HepG2 (cell line): ENCODE measurements around the gene UNC13D. TPM values are rescaled to one million over a fixed set of nuclear protein-coding genes. Genes with fewer than 3 reads are reported as not detected.
A peak's percentile ranks its signal among the peaks of the same experiment; 100 is the strongest.

Source experiments
- HDAC2 ChIP-seq: sonication (generic); formaldehyde crosslinking; IDR thresholded peaks from 2 replicates; pipeline ENCODE4 v1.4.0; 2020; ENCODE audit warnings: missing genetic modification reagents
- HMG20B ChIP-seq: conservative IDR thresholded peaks from 2 replicates; pipeline ENCODE4 v1.6.1; 2016; ENCODE audit warnings: missing genetic modification reagents, missing compliant biosample characterization
- PLSCR1 ChIP-seq: sonication (generic); formaldehyde crosslinking; IDR thresholded peaks from 2 replicates; pipeline ENCODE4 v1.5.0; 2020; ENCODE audit warnings: missing genetic modification reagents, mild to moderate bottlenecking, borderline replicate concordance
- RAD21 ChIP-seq: fragments of 450-650 bp; formaldehyde crosslinking; IDR thresholded peaks from 2 replicates; pipeline ENCODE4 v1.5.0; 2020; ENCODE audit warnings: mild to moderate bottlenecking
- SETDB1 ChIP-seq: sonication (generic); formaldehyde crosslinking; IDR thresholded peaks from 2 replicates; pipeline ENCODE4 v1.5.1; 2020; ENCODE audit warnings: missing genetic modification reagents, mild to moderate bottlenecking, borderline replicate concordance
- TBP ChIP-seq: sonication (generic); formaldehyde crosslinking; IDR thresholded peaks from 2 replicates; pipeline ENCODE4 v1.5.0; 2020; ENCODE audit warnings: missing genetic modification reagents
- THYN1 ChIP-seq: sonication (generic); formaldehyde crosslinking; IDR thresholded peaks from 2 replicates; pipeline ENCODE4 v1.8.1; 2023; ENCODE audit warnings: low read depth, mild to moderate bottlenecking, moderate library complexity, missing genetic modification reagents, borderline replicate concordance
- ZBTB38 ChIP-seq: sonication (generic); formaldehyde crosslinking; IDR thresholded peaks from 2 replicates; pipeline ENCODE4 v1.5.1; 2020; ENCODE audit warnings: mild to moderate bottlenecking, missing genetic modification reagents
- ZBTB40 ChIP-seq, 2 experiments: fragments of 450-650 bp in 1 of 2; sonication (generic) in 1 of 2; formaldehyde crosslinking in 1 of 2; IDR thresholded peaks; 2 replicates each; pipeline versions ENCODE4 v1.6.1 to v1.8.0; 2016 to 2022; ENCODE audit warnings: antibody characterized with exemption in 1 of 2, mild to moderate bottlenecking in 1 of 2, missing genetic modification reagents in 1 of 2
- ZFP1 ChIP-seq: IDR thresholded peaks from 2 replicates; pipeline ENCODE4 v1.6.1; 2016
- ZFP62 ChIP-seq: sonication (generic); formaldehyde crosslinking; IDR thresholded peaks from 2 replicates; pipeline ENCODE4 v1.4.0; 2020; ENCODE audit warnings: missing genetic modification reagents
- ZNF281 ChIP-seq: sonication (generic); formaldehyde crosslinking; IDR thresholded peaks from 2 replicates; pipeline ENCODE4 v1.4.0; 2020; ENCODE audit warnings: missing genetic modification reagents, borderline replicate concordance
- ZNF441 ChIP-seq: sonication (generic); formaldehyde crosslinking; IDR thresholded peaks from 2 replicates; pipeline ENCODE4 v1.7.0; 2021; ENCODE audit warnings: missing genetic modification reagents, borderline replicate concordance
- ZNF552 ChIP-seq: sonication (generic); formaldehyde crosslinking; IDR thresholded peaks from 2 replicates; pipeline ENCODE4 v1.9.0; 2022; ENCODE audit warnings: missing genetic modification reagents, mild to moderate bottlenecking, borderline replicate concordance
- ZNF709 ChIP-seq: sonication (generic); formaldehyde crosslinking; IDR thresholded peaks from 2 replicates; pipeline ENCODE4 v1.5.0; 2020; ENCODE audit warnings: mild to moderate bottlenecking, missing genetic modification reagents
- ZSCAN20 ChIP-seq: sonication (generic); formaldehyde crosslinking; IDR thresholded peaks from 2 replicates; pipeline ENCODE4 v1.4.0; 2020; ENCODE audit warnings: missing genetic modification reagents, mild to moderate bottlenecking, borderline replicate concordance
- polyA plus RNA-seq, 8 experiments: library from polyadenylated mRNA; depleted of rRNA in 3 of 8; stranded (reverse) in 7 of 8; unstranded in 1 of 8; fragments of >200 nt; fragmentation: Illumina TruSeq in 4 of 8; extraction: Trizol in 4 of 8; gene quantifications; 2 replicates each; pipeline versions ENCODE4 v1.2.1 to v1.2.3, GENCODE V29; 2011 to 2016; ENCODE audit warnings: low read depth in 4 of 8, missing spikeins in 1 of 8, mixed read lengths in 1 of 8; ENCODE audit not compliant: insufficient read depth in 1 of 8
- total RNA-seq, 5 experiments: library from RNA; depleted of rRNA; stranded (reverse); fragments of >200 nt; fragmentation: Illumina TruSeq; extraction: Trizol; gene quantifications; 2 replicates each; pipeline ENCODE4 v1.2.3, GENCODE V29; 2016; ENCODE audit warnings: low read depth in 1 of 5

The UNC13D gene
- total and polyA plus RNA-seq, 2 of the 13 experiments (the other 11 are each of a cell fraction or from before 2014, with no cell fraction given) = 29.7 to 42.7 TPM

- TF ChIP-seq ZNF552 (CRISPR knock-in tag) (peak; percentile 54), ZNF281 (CRISPR knock-in tag) (peak; percentile 69; the same call in 1 of the 2 replicates), ZNF441 (CRISPR knock-in tag) (peak; percentile 84; the same call in 1 of the 2 replicates), ZBTB38 (CRISPR knock-in tag) (peak; percentile 93), ZSCAN20 (peak; percentile 17; the same call in 1 of the 2 replicates), PLSCR1 (CRISPR knock-in tag) (no peak), ZFP62 (CRISPR knock-in tag) (no peak), HMG20B (CRISPR knock-in tag) (no peak; the same call in 1 of the 2 replicates), ZFP1 (CRISPR knock-in tag) (peak; percentile 78), ZBTB40 (IDR thresholded peaks at IDR 0.05) (no peak), ZBTB40 (CRISPR knock-in tag; IDR thresholded peaks at IDR 0.05) (peak; percentile 83), ZNF709 (CRISPR knock-in tag) (peak; percentile 61; the same call in 1 of the 2 replicates), TBP (CRISPR knock-in tag) (no peak), RAD21 (CRISPR knock-in tag) (peak; percentile 77; the same call in 1 of the 2 replicates), SETDB1 (CRISPR knock-in tag) (no peak), HDAC2 (CRISPR knock-in tag) (peak; percentile 93), THYN1 (peak; percentile 80; the same call in 1 of the 2 replicates)
These were observed 32.2 kb upstream of the UNC13D start (continued) for GRCh38 chr17:75876190-75876937.
